Peyer's patch (tissue), 4 donors: Measurements from ENCODE around the gene CCR6.

Experiments
- CTCF ChIP-seq, 6 experiments: fragments of 450-650 bp in 4 of 6; fragments of 200-600 bp in 2 of 6; sonication (generic) in 1 of 6; IDR thresholded peaks; one replicate each; pipeline ENCODE4 v1.5.1; 2017 to 2019; ENCODE audit warnings: antibody characterized with exemption in 6 of 6, mild to moderate bottlenecking in 3 of 6, moderate library complexity in 1 of 6
- POLR2A ChIP-seq, 2 donors: fragments of 450-650 bp; IDR thresholded peaks; one replicate each; pipeline ENCODE4 v1.5.1; 2017; ENCODE audit warnings: antibody characterized with exemption in 2 of 2, mild to moderate bottlenecking in 2 of 2, moderate library complexity in 2 of 2

GRCh38 chr6:167136376-167136775 lies 13.5 kb downstream of the CCR6 start:
- TF ChIP-seq CTCF (IDR thresholded peaks at IDR 0.05) (no peak), POLR2A (IDR thresholded peaks at IDR 0.05) (no peak)
